ENCODE results near the gene EPHA10. TPM values are rescaled to one million over a fixed set of nuclear protein-coding genes. Genes with fewer than 3 reads are reported as not detected.

Gene EPHA10
- not detected for total RNA-seq

DNA sequence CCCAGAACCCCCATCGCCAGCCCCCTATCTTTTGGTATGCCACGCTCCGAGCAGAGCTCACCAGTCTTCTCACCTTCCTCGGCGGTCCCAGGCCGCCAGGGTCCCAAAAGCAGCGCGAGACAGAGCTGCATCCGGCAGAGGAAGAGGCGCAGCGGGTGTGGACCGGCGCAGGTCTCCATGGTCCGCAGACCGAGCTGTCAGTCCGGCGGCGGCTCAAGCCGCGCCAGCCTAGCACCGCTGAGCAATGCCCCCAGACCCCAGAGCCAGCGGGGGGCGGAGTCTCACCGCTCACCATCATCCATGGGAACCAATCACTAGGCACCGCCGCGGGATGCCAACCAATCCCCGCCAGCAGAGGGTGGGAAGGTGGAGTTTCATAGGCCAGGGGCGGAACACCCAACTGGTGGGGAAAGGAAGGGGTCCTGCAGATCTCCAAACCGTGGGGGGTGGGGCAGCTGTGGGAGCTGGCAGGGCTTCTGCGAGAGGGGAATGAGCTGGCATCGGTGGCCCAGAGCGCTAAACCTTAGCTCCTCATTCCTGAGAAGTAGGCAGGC is at the start of gene EPHA10:
TSS of gene EPHA10 (minus strand) at position 233 of the 554 bp plus-strand sequence. CDS start at position 179, 54 bp downstream.
- TF ChIP-seq, protein P1, sequence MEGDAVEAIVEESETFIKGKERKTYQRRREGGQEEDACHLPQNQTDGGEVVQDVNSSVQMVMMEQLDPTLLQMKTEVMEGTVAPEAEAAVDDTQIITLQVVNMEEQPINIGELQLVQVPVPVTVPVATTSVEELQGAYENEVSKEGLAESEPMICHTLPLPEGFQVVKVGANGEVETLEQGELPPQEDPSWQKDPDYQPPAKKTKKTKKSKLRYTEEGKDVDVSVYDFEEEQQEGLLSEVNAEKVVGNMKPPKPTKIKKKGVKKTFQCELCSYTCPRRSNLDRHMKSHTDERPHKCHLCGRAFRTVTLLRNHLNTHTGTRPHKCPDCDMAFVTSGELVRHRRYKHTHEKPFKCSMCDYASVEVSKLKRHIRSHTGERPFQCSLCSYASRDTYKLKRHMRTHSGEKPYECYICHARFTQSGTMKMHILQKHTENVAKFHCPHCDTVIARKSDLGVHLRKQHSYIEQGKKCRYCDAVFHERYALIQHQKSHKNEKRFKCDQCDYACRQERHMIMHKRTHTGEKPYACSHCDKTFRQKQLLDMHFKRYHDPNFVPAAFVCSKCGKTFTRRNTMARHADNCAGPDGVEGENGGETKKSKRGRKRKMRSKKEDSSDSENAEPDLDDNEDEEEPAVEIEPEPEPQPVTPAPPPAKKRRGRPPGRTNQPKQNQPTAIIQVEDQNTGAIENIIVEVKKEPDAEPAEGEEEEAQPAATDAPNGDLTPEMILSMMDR (IDR thresholded peaks at IDR 0.05; ENCODE audit: low read depth) = no peak

DNA sequence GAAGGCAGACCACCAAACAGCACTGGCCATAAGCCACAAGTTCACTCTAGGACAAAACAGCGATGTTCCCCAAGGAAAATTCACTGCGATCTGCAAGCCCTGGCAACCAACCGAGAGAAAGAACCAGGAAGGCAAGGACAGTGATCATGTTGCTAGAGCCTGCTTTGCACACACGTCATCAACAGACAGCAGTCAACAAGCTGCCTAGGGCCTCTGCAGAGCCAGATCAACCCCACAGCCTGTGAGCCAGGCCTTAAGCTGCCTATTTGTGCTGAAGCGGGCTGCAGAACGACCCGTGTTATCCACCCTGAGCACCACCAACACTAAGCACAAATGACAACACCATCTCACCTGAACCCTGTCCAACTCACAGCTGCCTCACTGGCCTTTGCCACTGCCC is 49.3 kb upstream of the EPHA10 start:
- TF ChIP-seq, protein P1 (IDR thresholded peaks at IDR 0.05; ENCODE audit: low read depth) = no peak

DNA sequence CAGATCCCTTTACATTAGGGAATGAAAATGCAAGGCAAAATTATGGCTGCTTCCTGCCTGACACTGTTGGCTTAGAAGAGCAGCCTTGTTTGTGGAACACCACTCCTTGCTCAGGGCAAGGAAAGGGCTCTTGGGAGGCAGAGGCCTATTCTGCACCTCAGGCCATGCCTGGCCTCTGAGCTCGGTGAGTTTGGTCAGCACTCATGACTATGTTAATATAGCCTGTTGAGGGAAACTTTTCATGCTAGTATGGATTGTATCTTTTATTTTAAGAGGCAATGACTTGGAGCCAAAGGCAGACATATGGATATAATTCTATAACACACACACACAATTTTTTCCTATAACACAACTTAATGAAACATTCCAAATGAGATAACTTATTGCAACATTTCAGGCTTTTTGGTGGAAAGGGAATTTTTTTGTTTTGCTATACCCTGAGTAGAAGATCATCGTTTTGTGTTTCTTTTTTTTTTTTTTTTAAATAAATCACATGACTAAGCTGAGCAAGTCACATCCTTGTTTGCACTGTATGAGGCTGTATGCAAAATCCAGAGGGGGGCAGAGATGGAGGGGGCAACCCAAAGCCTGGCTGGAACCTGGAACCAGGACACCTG is 48.7 kb upstream of the EPHA10 start:
- TF ChIP-seq, protein P1 (IDR thresholded peaks at IDR 0.05; ENCODE audit: low read depth) = no peak

- TF ChIP-seq, protein P1 (IDR thresholded peaks at IDR 0.05; ENCODE audit: low read depth) = no peak
Observed at GRCh38 chr1:37811027-37811655, 46.2 kb upstream of the EPHA10 start.

DNA sequence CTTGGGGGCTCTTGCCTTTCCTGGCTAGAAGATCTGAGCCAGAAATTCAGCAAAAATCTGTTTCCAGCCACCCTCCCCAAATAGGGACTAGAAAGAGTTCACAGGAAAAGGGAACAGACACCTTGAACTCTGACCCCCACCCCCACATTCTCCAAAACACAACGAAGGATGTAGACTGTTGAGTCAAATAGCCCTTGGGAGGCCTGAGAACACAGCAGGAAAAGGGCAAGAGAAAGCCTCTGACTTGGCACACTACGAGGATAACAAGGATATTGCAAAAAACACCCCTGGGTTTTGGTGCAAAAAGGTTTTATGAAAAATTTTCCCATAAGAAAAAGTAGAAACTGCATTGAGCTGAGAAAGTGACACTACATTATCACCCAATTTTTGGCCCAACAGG is 45.0 kb upstream of the EPHA10 start:
- TF ChIP-seq, protein P1 (IDR thresholded peaks at IDR 0.05; ENCODE audit: low read depth) = no peak

- TF ChIP-seq, protein P1 (IDR thresholded peaks at IDR 0.05; ENCODE audit: low read depth) = no peak
Observed at GRCh38 chr1:37808369-37809319, 43.7 kb upstream of the EPHA10 start.

Data from subcutaneous adipose tissue (tissue), 4 donors.